RWPE2 (cell line): ENCODE data around the gene ROBO1.

Source experiments
- ATAC-seq: fragments of 200-7000 bp; cut with Tn5 transposase; 3 replicates; pipeline ENCODE4 v1.9.1; 2021; ENCODE audit warnings: low read depth
- DNase-seq: peaks from one replicate; pipeline ENCODE4 v3.0.0-alpha.2; 2020; ENCODE audit warnings: low spot score
- H3K27ac ChIP-seq: fragments of 450-650 bp; 2 replicates; pipeline ENCODE4 v1.5.1; 2017; ENCODE audit warnings: mild to moderate bottlenecking; ENCODE audit not compliant: poor library complexity, severe bottlenecking
- H3K27me3 ChIP-seq: fragments of 250-450 bp; sonication (Bioruptor Pico); 2 replicates; pipeline ENCODE4 v1.5.1; 2021; ENCODE audit warnings: mild to moderate bottlenecking, moderate library complexity; ENCODE audit not compliant: insufficient read depth, poor library complexity, severe bottlenecking
- H3K36me3 ChIP-seq: fragments of 250-450 bp; sonication (Bioruptor Pico); 2 replicates; pipeline ENCODE4 v1.5.1; 2020; ENCODE audit warnings: low read depth, mild to moderate bottlenecking, moderate library complexity
- H3K4me1 ChIP-seq: fragments of 250-450 bp; sonication (Bioruptor Pico); 2 replicates; pipeline ENCODE4 v1.5.1; 2021; ENCODE audit warnings: mild to moderate bottlenecking, moderate library complexity; ENCODE audit not compliant: insufficient read depth, poor library complexity, severe bottlenecking
- H3K4me3 ChIP-seq: fragments of 250-450 bp; sonication (Bioruptor Pico); 2 replicates; pipeline ENCODE4 v1.5.1; 2021; ENCODE audit warnings: mild to moderate bottlenecking, moderate library complexity; ENCODE audit not compliant: severe bottlenecking
- H3K9me3 ChIP-seq: fragments of 250-450 bp; sonication (Bioruptor Pico); 2 replicates; pipeline ENCODE4 v1.5.1; 2021; ENCODE audit warnings: mild to moderate bottlenecking, moderate library complexity; ENCODE audit not compliant: severe bottlenecking
- TF ChIP-seq, protein P1 (sequence below): fragments of 450-650 bp; IDR thresholded peaks from one replicate; pipeline ENCODE4 v1.5.1; 2017; ENCODE audit warnings: mild to moderate bottlenecking, moderate library complexity; ENCODE audit not compliant: poor library complexity, severe bottlenecking

Gene ROBO1

DNA sequence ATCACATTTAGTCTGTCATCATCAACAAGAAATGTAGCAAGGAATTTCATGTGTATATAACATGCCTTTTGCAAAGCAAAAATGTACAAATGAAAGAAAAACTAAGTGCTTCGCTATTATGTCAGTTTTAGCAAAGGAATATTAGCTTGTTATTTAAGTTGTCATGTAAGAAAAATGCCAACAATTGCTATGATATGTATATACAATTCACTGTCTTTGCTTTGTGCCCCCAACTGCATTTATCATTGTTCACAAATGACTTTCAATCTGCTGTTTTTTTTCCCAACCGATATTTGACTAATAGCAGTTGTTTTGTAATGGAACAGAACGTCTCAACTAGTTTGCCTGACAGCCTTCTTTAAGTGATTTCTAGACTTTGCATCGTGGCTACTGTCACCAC, 207.1 kb downstream of the ROBO1 start:
- Histone ChIP-seq H3K27ac (no peak overlapping the region), H3K9me3 (no peaks in the 10 kb centered on the region), H3K4me1 (no peaks in the 10 kb centered on the region), H3K4me3 (no peak overlapping the region), H3K27me3 (no peaks in the 10 kb centered on the region), H3K36me3 (no peaks in the 10 kb centered on the region)
- no peak for DNase-seq
- TF ChIP-seq, protein P1, sequence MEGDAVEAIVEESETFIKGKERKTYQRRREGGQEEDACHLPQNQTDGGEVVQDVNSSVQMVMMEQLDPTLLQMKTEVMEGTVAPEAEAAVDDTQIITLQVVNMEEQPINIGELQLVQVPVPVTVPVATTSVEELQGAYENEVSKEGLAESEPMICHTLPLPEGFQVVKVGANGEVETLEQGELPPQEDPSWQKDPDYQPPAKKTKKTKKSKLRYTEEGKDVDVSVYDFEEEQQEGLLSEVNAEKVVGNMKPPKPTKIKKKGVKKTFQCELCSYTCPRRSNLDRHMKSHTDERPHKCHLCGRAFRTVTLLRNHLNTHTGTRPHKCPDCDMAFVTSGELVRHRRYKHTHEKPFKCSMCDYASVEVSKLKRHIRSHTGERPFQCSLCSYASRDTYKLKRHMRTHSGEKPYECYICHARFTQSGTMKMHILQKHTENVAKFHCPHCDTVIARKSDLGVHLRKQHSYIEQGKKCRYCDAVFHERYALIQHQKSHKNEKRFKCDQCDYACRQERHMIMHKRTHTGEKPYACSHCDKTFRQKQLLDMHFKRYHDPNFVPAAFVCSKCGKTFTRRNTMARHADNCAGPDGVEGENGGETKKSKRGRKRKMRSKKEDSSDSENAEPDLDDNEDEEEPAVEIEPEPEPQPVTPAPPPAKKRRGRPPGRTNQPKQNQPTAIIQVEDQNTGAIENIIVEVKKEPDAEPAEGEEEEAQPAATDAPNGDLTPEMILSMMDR: no peak
- ATAC-seq: no peak

DNA sequence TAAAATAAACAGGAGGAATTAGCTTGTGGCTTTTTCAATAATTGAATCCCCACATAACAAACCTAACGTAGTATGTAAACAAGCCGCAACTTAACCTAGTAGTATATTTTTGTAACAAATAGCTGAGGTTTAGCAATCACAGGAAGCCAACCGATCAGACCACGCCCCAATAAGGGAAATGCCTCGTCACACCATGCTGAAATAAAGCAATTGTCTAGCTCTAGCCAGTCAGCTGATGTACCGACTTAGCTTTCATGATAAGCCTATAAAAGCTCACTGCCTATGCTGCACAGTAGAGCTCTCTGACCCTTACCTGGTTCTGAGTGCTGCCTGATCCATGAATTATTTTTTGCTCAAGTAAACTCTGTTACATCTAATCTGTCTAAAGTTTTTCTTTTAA, 208.9 kb downstream of the ROBO1 start:
- ATAC-seq: no peak
- no peaks in the 10 kb centered on the region for H3K9me3 ChIP-seq
- TF ChIP-seq, protein P1: no peak

DNA sequence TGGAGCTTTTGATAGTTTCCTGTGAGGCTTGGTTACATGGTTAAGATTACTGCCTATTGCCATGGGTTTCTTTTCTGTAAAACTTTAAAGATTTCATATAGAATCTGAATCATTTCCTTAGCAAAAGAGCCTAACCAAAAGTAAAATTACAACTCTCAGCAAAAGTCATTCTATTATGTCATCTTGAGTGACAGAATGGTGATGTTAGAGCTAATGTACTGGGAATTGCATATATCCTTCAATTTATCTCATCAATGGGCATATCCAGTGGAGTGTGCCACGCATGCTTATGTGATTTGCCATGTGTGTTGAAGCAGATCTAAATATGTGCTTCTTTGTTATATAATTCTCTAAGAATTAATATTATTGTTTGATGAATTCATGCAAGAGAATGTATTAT, 212.1 kb downstream of the ROBO1 start:
- ATAC-seq (no peak), DNase-seq (no peak)
- H3K27me3 ChIP-seq: no peaks in the 10 kb centered on the region
- H3K4me1 ChIP-seq: no peaks in the 10 kb centered on the region
- TF ChIP-seq, protein P1: no peak
- H3K27ac ChIP-seq: no peak overlapping the region
- no peaks in the 10 kb centered on the region for H3K9me3 ChIP-seq
- no peak overlapping the region for H3K4me3 ChIP-seq
- no peaks in the 10 kb centered on the region for H3K36me3 ChIP-seq

More for the DNA sequence above, 208.9 kb downstream of the ROBO1 start:
- H3K27ac ChIP-seq: no peak overlapping the region
- DNase-seq: no peak
- H3K36me3 ChIP-seq: no peaks in the 10 kb centered on the region
- no peaks in the 10 kb centered on the region for H3K4me1 ChIP-seq
- no peak overlapping the region for H3K4me3 ChIP-seq
- H3K27me3 ChIP-seq: no peaks in the 10 kb centered on the region

DNA sequence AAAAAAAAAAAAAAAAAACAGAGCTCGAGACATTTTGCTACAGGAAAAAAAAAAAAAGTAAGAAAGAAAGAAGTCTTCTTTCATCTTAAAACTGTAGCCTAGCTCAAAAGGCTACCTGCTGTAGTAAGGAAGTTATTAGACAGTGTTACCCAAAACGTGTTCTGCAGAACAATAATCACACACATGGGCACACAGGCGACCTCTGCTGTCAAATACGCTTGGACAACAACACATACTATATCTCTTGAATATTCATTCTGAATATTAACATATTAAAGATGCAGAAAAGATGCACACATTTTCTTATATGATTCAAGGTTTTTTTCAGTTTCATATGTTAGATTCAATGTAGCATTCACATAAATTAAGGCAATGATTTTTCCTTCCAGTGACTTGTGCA, 215.8 kb downstream of the ROBO1 start:
- H3K27me3 ChIP-seq: no peaks in the 10 kb centered on the region
- H3K4me1 ChIP-seq: no peaks in the 10 kb centered on the region
- H3K36me3 ChIP-seq: no peaks in the 10 kb centered on the region
- DNase-seq: no peak
- H3K4me3 ChIP-seq: no peak overlapping the region
- TF ChIP-seq, protein P1: no peak
- no peak overlapping the region for H3K27ac ChIP-seq
- H3K9me3 ChIP-seq: no peaks in the 10 kb centered on the region
- no peak for ATAC-seq

DNA sequence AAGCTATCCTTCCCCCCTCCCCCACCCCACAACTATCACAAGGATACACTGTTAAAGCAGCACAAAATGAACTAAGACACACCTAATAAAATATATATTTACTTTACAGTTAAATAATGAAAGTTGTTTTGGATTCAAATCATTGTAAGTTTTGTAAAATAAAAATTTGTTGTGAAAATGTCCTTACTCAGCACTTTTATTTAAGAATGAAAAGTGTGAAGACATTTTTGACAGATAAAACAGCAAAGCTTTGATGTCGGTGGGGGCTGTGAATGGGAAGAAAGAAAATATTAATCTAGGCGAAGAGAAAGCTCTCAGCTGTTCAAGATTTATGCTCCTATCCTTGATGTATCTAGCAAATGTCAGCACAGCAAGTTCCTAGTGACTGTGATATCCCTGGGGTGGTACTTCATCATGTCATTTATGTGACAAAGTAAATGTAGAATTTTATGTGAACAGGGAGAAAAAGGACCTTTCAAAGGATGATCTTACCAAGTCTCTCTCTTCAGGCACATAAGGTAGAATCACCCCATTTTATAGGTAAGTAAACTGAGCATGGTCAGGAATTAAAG, 216.4 kb downstream of the ROBO1 start:
- H3K27ac ChIP-seq: no peak overlapping the region
- no peaks in the 10 kb centered on the region for H3K4me1 ChIP-seq
- TF ChIP-seq, protein P1: no peak
- no peak overlapping the region for H3K4me3 ChIP-seq
- no peak for ATAC-seq
- no peaks in the 10 kb centered on the region for H3K27me3 ChIP-seq
- H3K9me3 ChIP-seq: no peaks in the 10 kb centered on the region
- H3K36me3 ChIP-seq: no peaks in the 10 kb centered on the region
- no peak for DNase-seq
